ES-I3 (cell line): ENCODE data around the gene ARL9.

Source experiments
- H3K36me3 ChIP-seq: 2 replicates; pipeline ENCODE4 v1.6.1; 2013; ENCODE audit warnings: mild to moderate bottlenecking, low read length, control low read depth, moderate library complexity; ENCODE audit not compliant: insufficient read depth
- H3K4me1 ChIP-seq: 2 replicates; pipeline ENCODE4 v1.6.1; 2013; ENCODE audit warnings: mild to moderate bottlenecking, control low read depth, low read length; ENCODE audit not compliant: insufficient read depth
- H3K9ac ChIP-seq: 2 replicates; pipeline ENCODE4 v1.6.1; 2013; ENCODE audit warnings: low read depth, mild to moderate bottlenecking, low read length, moderate library complexity
- H3K9me3 ChIP-seq: 2 replicates; pipeline ENCODE4 v1.6.1; 2013; ENCODE audit warnings: mild to moderate bottlenecking, low read length, moderate library complexity; ENCODE audit not compliant: control insufficient read depth, insufficient read depth

Gene ARL9

DNA sequence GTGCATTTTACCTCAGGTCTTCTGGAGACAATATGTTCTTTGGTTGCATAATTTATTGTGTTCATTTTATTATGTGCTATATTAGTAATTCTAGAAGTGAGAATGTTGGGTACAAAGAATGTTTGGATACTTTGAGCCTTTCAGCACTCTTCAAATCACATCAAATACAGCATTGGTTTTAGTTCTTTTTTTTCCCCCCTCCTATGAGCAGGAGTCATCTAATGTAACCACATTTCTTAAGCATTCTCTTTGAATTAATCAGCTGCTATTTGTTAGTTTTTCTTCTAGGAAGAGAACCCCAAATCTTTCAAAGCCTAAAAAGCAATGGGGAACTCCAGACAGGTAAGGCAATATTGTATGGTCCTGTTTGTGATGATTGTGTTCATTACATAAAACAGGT lies 46.7 kb downstream of the ARL9 start:
- Histone ChIP-seq H3K4me1 (no peaks in the 10 kb centered on the region), H3K36me3 (no peaks in the 10 kb centered on the region), H3K9ac (no peak overlapping the region), H3K9me3 (no peaks in the 10 kb centered on the region; the same call in 1 of the 2 replicates)

DNA sequence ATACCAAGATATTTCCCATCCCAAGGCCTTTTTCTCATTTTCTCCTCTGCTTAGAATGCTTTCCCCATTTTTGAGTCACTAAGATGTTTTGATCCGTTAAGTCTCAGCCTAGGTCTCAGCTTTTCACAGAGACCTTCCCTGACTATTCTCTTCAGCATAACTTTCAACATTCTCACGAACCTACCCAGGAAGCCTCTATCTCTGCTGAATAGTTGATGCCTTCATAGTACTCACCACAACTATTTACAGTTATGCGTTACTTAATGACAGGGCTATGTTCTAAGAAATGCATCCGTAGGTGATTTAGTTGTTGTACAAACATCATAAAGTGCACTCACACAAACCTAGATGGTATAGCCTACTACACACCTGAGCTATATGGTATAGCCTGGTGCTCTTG lies 64.5 kb downstream of the ARL9 start:
- Histone ChIP-seq H3K9me3 (no peaks in the 10 kb centered on the region), H3K9ac (no peak overlapping the region), H3K36me3 (no peaks in the 10 kb centered on the region), H3K4me1 (peaks cover 3% of the 10 kb centered on the region; the same call in 1 of the 2 replicates)
